HFFc6 (cell line): Measurements from ENCODE around the gene RNF130. TPM values are rescaled to one million over a fixed set of nuclear protein-coding genes. Genes with fewer than 3 reads are reported as not detected.

Experiments used
- DNase-seq: peaks from one replicate; pipeline ENCODE4 v3.0.0-alpha.2; 2018
- H3K27ac Mint-ChIP-seq: 2 replicates; pipeline ENCODE4 v1.8.0; 2020; ENCODE audit warnings: mild to moderate bottlenecking, mixed read lengths
- H3K27me3 Mint-ChIP-seq: 2 replicates; pipeline ENCODE4 v1.8.0; 2021; ENCODE audit warnings: mild to moderate bottlenecking, moderate library complexity, mixed read lengths; ENCODE audit not compliant: insufficient read depth
- H3K36me3 Mint-ChIP-seq: 2 replicates; pipeline ENCODE4 v1.8.0; 2021; ENCODE audit warnings: low read depth, mixed read lengths
- H3K4me1 Mint-ChIP-seq: 2 replicates; pipeline ENCODE4 v1.8.0; 2020; ENCODE audit warnings: low read depth, mixed read lengths
- H3K4me3 Mint-ChIP-seq: 2 replicates; pipeline ENCODE4 v1.8.0; 2020; ENCODE audit warnings: mild to moderate bottlenecking, moderate library complexity, mixed read lengths
- H3K9me3 Mint-ChIP-seq: 2 replicates; pipeline ENCODE4 v1.8.0; 2020; ENCODE audit warnings: mild to moderate bottlenecking, mixed read lengths
- total RNA-seq, 6 experiments: library from RNA; stranded (reverse); fragmentation: NEBNext Ultra II Directional; extraction: Animal tissue kit (Norgen Biotek cat#: 25700); gene quantifications; 2 replicates in 1 of 6; 3 replicates in 5 of 6; pipeline ENCODE4 v1.2.3, GENCODE V29; 2021
- TF ChIP-seq, protein P1 (sequence below): fragments of 200-600 bp; sonication (generic); IDR thresholded peaks from 2 replicates; pipeline ENCODE4 v1.5.0; 2021; ENCODE audit warnings: antibody characterized with exemption, mild to moderate bottlenecking

RNF130 gene
- total RNA-seq, 6 experiments from 2014 or later = 0.37 to 7.5 (median 0.93) TPM

DNA sequence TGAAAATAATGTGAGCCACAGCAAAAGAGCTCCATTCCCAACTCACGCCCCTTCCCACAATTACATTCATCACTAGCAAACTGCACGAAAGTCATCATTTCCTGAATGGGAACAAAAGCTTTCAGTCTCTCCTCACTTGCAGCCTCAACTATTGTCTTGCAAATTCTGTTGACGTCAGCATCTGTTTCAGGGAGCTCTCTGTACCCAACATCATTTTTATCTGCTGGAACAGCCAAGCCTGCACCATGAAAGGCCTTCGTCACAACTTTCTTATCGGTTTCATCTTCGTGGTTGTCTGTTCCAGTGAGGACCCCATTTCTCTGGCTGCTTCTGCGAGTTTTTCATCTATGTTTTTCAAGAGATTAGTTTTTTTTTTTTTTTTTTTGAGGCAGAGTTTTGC, 14.3 kb upstream of the RNF130 start:
- Mint-ChIP-seq H3K4me1 (no peaks in the 10 kb centered on the region), H3K27me3 (peaks cover 6% of the 10 kb centered on the region; the same call in 1 of the 2 replicates), H3K9me3 (peaks cover 20% of the 10 kb centered on the region), H3K27ac (no peak overlapping the region), H3K4me3 (no peak overlapping the region), H3K36me3 (no peaks in the 10 kb centered on the region; the same call in 1 of the 2 replicates)
- DNase-seq = no peak
- TF ChIP-seq, protein P1, sequence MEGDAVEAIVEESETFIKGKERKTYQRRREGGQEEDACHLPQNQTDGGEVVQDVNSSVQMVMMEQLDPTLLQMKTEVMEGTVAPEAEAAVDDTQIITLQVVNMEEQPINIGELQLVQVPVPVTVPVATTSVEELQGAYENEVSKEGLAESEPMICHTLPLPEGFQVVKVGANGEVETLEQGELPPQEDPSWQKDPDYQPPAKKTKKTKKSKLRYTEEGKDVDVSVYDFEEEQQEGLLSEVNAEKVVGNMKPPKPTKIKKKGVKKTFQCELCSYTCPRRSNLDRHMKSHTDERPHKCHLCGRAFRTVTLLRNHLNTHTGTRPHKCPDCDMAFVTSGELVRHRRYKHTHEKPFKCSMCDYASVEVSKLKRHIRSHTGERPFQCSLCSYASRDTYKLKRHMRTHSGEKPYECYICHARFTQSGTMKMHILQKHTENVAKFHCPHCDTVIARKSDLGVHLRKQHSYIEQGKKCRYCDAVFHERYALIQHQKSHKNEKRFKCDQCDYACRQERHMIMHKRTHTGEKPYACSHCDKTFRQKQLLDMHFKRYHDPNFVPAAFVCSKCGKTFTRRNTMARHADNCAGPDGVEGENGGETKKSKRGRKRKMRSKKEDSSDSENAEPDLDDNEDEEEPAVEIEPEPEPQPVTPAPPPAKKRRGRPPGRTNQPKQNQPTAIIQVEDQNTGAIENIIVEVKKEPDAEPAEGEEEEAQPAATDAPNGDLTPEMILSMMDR = no peak

DNA sequence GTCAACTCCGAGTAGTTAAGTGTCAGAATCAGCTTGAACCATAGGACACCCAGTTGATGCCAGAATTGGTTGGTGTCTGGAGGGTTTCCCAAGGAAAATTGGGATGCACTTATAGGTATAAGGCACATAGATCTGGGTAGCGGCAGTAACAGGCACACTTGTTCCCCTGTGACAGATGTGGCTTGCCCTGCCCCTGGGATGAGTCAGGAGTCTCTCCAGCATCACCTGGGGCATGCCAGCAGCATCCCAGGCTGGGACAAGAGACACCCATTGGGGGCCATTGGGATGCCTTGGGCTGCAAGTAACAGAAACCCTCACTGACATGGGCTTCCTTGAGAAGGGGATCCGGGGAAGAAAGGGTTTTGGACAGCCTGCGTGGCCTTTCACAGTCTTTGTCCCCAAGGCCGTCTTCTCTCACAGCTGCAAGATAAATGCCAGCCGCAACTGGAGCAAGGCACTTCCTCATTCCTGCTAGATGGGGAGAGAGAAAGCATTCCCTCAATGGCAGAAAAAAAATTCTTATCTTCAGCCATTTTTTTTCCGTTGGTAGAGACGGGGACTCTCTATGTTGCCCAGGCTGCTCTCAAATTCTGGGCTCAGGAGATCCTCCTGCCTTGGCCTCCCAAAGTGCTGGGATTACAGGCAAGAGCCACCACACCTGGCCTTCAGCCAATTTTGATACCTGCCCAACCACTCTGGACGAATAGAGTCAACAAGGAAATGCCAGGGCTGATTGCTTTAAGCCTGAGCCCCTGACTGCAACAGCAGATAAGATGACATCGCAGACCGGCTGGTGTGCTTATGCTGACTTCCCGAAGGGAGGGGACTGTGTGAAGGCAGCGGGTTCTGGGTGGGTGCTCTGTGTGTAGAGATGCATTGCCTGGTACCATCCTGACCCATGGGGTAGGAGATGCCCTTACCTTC, 13.3 kb upstream of the RNF130 start:
- peaks cover 6% of the 10 kb centered on the region; the same call in 1 of the 2 replicates for H3K27me3 Mint-ChIP-seq
- DNase-seq = no peak
- no peaks in the 10 kb centered on the region for H3K4me1 Mint-ChIP-seq
- no peak overlapping the region for H3K4me3 Mint-ChIP-seq
- H3K27ac Mint-ChIP-seq = no peak overlapping the region
- H3K36me3 Mint-ChIP-seq = no peaks in the 10 kb centered on the region; the same call in 1 of the 2 replicates
- peaks cover 26% of the 10 kb centered on the region for H3K9me3 Mint-ChIP-seq
- TF ChIP-seq, protein P1 = no peak

GRCh38 chr5:180083529-180084060, 12.0 kb upstream of the RNF130 start:
- Mint-ChIP-seq H3K27ac (no peak overlapping the region), H3K27me3 (peaks cover 14% of the 10 kb centered on the region; the same call in 1 of the 2 replicates), H3K4me1 (no peaks in the 10 kb centered on the region), H3K36me3 (no peaks in the 10 kb centered on the region; the same call in 1 of the 2 replicates), H3K9me3 (peaks cover 32% of the 10 kb centered on the region), H3K4me3 (no peak overlapping the region)
- DNase-seq = no peak
- TF ChIP-seq, protein P1 = no peak

GRCh38 chr5:180082633-180083420, 11.3 kb upstream of the RNF130 start:
- Mint-ChIP-seq H3K4me3 (no peak overlapping the region), H3K4me1 (no peaks in the 10 kb centered on the region), H3K36me3 (no peaks in the 10 kb centered on the region; the same call in 1 of the 2 replicates), H3K27ac (no peak overlapping the region), H3K27me3 (peaks cover 14% of the 10 kb centered on the region; the same call in 1 of the 2 replicates), H3K9me3 (peaks cover 28% of the 10 kb centered on the region)
- DNase-seq = no peak
- TF ChIP-seq, protein P1 = no peak

DNA sequence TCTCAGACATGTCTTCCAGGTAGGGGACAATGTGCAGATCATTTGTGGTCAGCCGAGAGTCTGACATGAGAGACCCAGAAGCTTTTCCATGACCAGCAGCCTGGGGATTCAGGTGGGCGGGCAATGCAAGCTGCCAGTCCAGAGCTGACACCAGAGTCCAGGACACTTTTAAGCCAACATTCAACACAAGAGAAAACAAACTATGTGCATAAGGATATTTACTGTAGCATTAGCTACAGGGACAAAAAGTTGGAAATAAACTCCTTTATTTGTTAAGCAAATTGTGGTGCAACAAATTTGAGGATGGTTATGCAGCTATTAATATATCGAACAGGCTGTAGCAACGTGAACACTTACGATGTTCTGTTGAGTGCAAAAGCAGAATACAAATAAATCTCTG, 9.9 kb upstream of the RNF130 start:
- TF ChIP-seq, protein P1 = no peak
- Mint-ChIP-seq H3K27me3 (peaks cover 14% of the 10 kb centered on the region; the same call in 1 of the 2 replicates), H3K27ac (no peak overlapping the region), H3K4me3 (no peak overlapping the region), H3K36me3 (no peaks in the 10 kb centered on the region), H3K9me3 (peaks cover 28% of the 10 kb centered on the region), H3K4me1 (no peaks in the 10 kb centered on the region)
- DNase-seq = no peak
